Erythroblast (primary cell): ENCODE results near the gene GXYLT1.

ENCODE experiments used
- GATA1 ChIP-seq: IDR thresholded peaks from 2 replicates; pipeline ENCODE4 v1.6.1; 2011; ENCODE audit warnings: low read depth, mild to moderate bottlenecking, control low read depth, low read length, moderate library complexity
- POLR2A ChIP-seq: IDR thresholded peaks from 2 replicates; pipeline ENCODE4 v1.6.1; 2011; ENCODE audit warnings: mild to moderate bottlenecking, low read length

DNA sequence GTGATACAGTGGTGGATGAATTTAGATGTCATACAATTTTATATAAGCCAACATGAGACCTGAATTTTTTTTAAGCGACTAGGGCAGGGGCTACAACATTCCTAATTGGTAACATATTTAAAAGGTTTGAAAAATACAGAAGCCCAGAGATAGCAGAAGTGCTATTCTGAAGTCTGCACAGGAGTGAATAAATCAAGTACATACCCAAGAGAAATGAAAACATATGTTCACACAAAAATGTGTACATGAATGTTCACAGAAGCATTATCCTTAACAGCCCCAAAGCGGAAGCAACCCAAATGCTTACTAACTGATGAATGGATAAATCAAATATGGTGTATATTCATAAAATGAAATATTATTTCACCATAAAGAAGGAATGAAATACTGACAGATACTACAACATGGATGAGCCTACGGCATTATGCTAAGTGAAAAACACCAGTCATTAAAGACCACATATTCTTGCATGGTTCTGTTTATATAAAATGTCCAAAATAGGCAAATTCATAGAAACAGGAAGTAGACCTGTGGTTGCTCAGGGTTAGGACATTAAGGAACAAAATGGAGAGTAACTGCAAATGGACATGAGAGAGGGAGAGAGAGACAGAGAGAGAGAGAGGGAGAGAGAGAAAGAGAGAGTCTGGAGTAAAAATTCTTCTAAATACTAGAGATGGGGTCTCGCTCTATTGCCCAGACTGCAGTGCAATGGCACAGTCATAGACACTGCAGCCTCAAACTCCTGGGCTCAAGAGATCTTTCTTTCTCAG lies 28.0 kb upstream of the GXYLT1 start:
- TF ChIP-seq POLR2A (no peak), GATA1 (no peak)
